ENCODE data around the gene FIGNL2. TPM values are rescaled to one million over a fixed set of nuclear protein-coding genes. Genes with fewer than 3 reads are reported as not detected.

FIGNL2 gene
- total and polyA plus RNA-seq, 2 donors (not counting 1 experiment from before 2014, with no cell fraction given) = 0.07 to 0.17 TPM

GRCh38 chr12:51850081-51850964, 1.8 kb upstream of the FIGNL2 start:
- no peaks in the 10 kb centered on the region for H4K20me1 ChIP-seq (ENCODE audit: control insufficient read depth, extremely low read depth, insufficient read depth, low read length)
- H3K36me3 ChIP-seq (ENCODE audit: control insufficient read depth, insufficient read depth, low read length) = no peaks in the 10 kb centered on the region
- H3K9me3 ChIP-seq (ENCODE audit: control insufficient read depth, insufficient read depth, low read depth, low read length) = no peaks in the 10 kb centered on the region
- H3K27ac ChIP-seq (ENCODE audit: insufficient read depth, low read length) = no peak overlapping the region
- H2AFZ ChIP-seq (ENCODE audit: low read length) = no peak overlapping the region
- H3K79me2 ChIP-seq (ENCODE audit: control insufficient read depth, insufficient read depth, low read length) = no peaks in the 10 kb centered on the region
- no peak overlapping the region for H3K9ac ChIP-seq (ENCODE audit: insufficient read depth, low read length)
- no peak for TF ChIP-seq CTCF (conservative IDR thresholded peaks at IDR 0.05 in 1 of 2, IDR thresholded peaks at IDR 0.05 in 1 of 2; ENCODE audit: low read depth in 1 of 2, low read length in 2 of 2)
- no peak for TF ChIP-seq EZH2 (IDR thresholded peaks at IDR 0.05; ENCODE audit: low read length, missing control alignments)
- peaks cover 35% of the 10 kb centered on the region for H3K27me3 ChIP-seq (ENCODE audit: control insufficient read depth, insufficient read depth, low read length)
- no peak overlapping the region for H3K4me3 ChIP-seq (replicated peaks in 1 of 4; ENCODE audit: control extremely low read depth in 1 of 4, insufficient read depth in 1 of 4, low read depth in 3 of 4, low read length in 4 of 4)
- no peak for DNase-seq (ENCODE audit: low read depth in 2 of 2)
- H3K4me1 ChIP-seq (ENCODE audit: control insufficient read depth, extremely low read depth, insufficient read depth, low read length) = no peaks in the 10 kb centered on the region
- no peak overlapping the region for H3K4me2 ChIP-seq (ENCODE audit: extremely low read depth, insufficient read depth, low read length)

GRCh38 chr12:51848841-51849735, 570 bp upstream of the FIGNL2 start:
- no peaks in the 10 kb centered on the region for H3K36me3 ChIP-seq (ENCODE audit: control insufficient read depth, insufficient read depth, low read length)
- no peak overlapping the region for H3K9ac ChIP-seq (ENCODE audit: insufficient read depth, low read length)
- H3K9me3 ChIP-seq (ENCODE audit: control insufficient read depth, insufficient read depth, low read depth, low read length) = no peaks in the 10 kb centered on the region
- H3K79me2 ChIP-seq (ENCODE audit: control insufficient read depth, insufficient read depth, low read length) = no peaks in the 10 kb centered on the region
- no peak overlapping the region for H3K4me3 ChIP-seq (replicated peaks in 1 of 4; ENCODE audit: control extremely low read depth in 1 of 4, insufficient read depth in 1 of 4, low read depth in 3 of 4, low read length in 4 of 4)
- H3K27me3 ChIP-seq (ENCODE audit: control insufficient read depth, insufficient read depth, low read length) = peaks cover 46% of the 10 kb centered on the region
- DNase-seq (ENCODE audit: low read depth in 2 of 2) = no peak
- no peaks in the 10 kb centered on the region for H4K20me1 ChIP-seq (ENCODE audit: control insufficient read depth, extremely low read depth, insufficient read depth, low read length)
- no peak overlapping the region for H3K27ac ChIP-seq (ENCODE audit: insufficient read depth, low read length)
- H2AFZ ChIP-seq (ENCODE audit: low read length) = no peak overlapping the region
- no peaks in the 10 kb centered on the region for H3K4me1 ChIP-seq (ENCODE audit: control insufficient read depth, extremely low read depth, insufficient read depth, low read length)
- H3K4me2 ChIP-seq (ENCODE audit: extremely low read depth, insufficient read depth, low read length) = no peak overlapping the region
- TF ChIP-seq EZH2 (IDR thresholded peaks at IDR 0.05; ENCODE audit: low read length, missing control alignments) (peak; percentile 15), CTCF (conservative IDR thresholded peaks at IDR 0.05 in 1 of 2, IDR thresholded peaks at IDR 0.05 in 1 of 2; ENCODE audit: low read depth in 1 of 2, low read length in 2 of 2) (no peak)
